Kidney (tissue), 14 donors: Measurements from ENCODE around the gene MED29. TPM values are rescaled to one million over a fixed set of nuclear protein-coding genes. Genes with fewer than 3 reads are reported as not detected.

Experiments used
- DNase-seq, 5 donors: peaks; one replicate each; pipeline ENCODE4 v3.0.0-alpha.2; 2013 to 2020
- FAIRE-seq: peaks from 2 replicates; lab custom pipeline; 2012; peaks lifted over from hg19 to GRCh38; lab: Jason Lieb, UNC
- H3K27ac ChIP-seq, 2 donors: one replicate each; pipeline ENCODE4 v1.7.0; 2013; ENCODE audit warnings: low read depth in 2 of 2, low read length in 2 of 2, inconsistent platforms in 1 of 2
- H3K27me3 ChIP-seq: one replicate; pipeline ENCODE4 v1.7.1; 2013; ENCODE audit warnings: low read length, inconsistent platforms; ENCODE audit not compliant: control insufficient read depth, insufficient read depth
- H3K36me3 ChIP-seq, 3 donors: one replicate each; pipeline versions ENCODE4 v1.7.0 to v1.7.1; 2013; ENCODE audit warnings: low read length in 3 of 3, control low read depth in 1 of 3, inconsistent platforms in 1 of 3; ENCODE audit not compliant: insufficient read depth in 3 of 3, control insufficient read depth in 2 of 3
- H3K4me1 ChIP-seq, 3 donors: one replicate each; pipeline versions ENCODE4 v1.7.0 to v1.7.1; 2013; ENCODE audit warnings: low read length in 3 of 3, inconsistent platforms in 1 of 3, low read depth in 1 of 3; ENCODE audit not compliant: control insufficient read depth in 2 of 3, insufficient read depth in 2 of 3
- H3K4me3 ChIP-seq, 3 donors: one replicate each; pipeline versions ENCODE4 v1.7.0 to v1.8.1; 2013; ENCODE audit warnings: low read length in 3 of 3, control low read depth in 1 of 3, inconsistent platforms in 1 of 3
- H3K9ac ChIP-seq, 3 donors: one replicate each; pipeline versions ENCODE4 v1.7.0 to v1.7.1; 2013; ENCODE audit warnings: low read length in 3 of 3, control low read depth in 1 of 3, inconsistent platforms in 1 of 3
- H3K9me3 ChIP-seq, 3 donors: one replicate each; pipeline versions ENCODE4 v1.7.0 to v1.7.1; 2013; ENCODE audit warnings: low read length in 3 of 3, control low read depth in 1 of 3, inconsistent platforms in 1 of 3; ENCODE audit not compliant: control insufficient read depth in 2 of 3, insufficient read depth in 1 of 3
- CTCF ChIP-seq: IDR thresholded peaks from 3 replicates; pipeline ENCODE4 v1.5.1; 2012; ENCODE audit warnings: mild to moderate bottlenecking, moderate library complexity, borderline replicate concordance; ENCODE audit not compliant: insufficient read depth; ENCODE audit errors: extremely low read depth
- intact Hi-C: fragments of 100-400 bp; cut with DNase I; formaldehyde crosslinking; loops from one replicate; pipeline ENCODE4 v1.11.1; 2022
- polyA plus RNA-seq: library from polyadenylated mRNA; stranded (reverse); fragments of 350-450 nt; fragmentation: Illumina TruSeq; extraction: RNeasy Lipid Tissue Mini Kit (QIAGEN cat#74804); gene quantifications from one replicate; pipeline ENCODE4 v1.2.3, GENCODE V29; 2014; ENCODE audit warnings: low read depth, low replicate concordance; ENCODE audit not compliant: insufficient read depth
- total RNA-seq: library from RNA; stranded (reverse); fragmentation: NEBNext Ultra II Directional; extraction: Animal tissue kit (Norgen Biotek cat#: 25700); gene quantifications from one replicate; pipeline ENCODE4 v1.2.1, GENCODE V29; 2021
- donor health status: control.
- donor health status: control.
- donor health status: control.
- donor health status: control.
- donor health status: control.
- donor health status: DM: yes; HTN: yes; CAD: no.
- donor health status: Normal renal cell carcinoma (clear cell type).

MED29 gene
- total and polyA plus RNA-seq, 2 donors from 2014 or later = 32.4 to 50.4 TPM

- intact Hi-C loops = no loop called here
- Histone ChIP-seq H3K9me3 (no peaks in the 10 kb centered on the region), H3K36me3 (peaks cover 0 to 22% (median 6%) of the 10 kb centered on the region in 3 donors), H3K27me3 (no peaks in the 10 kb centered on the region), H3K4me1 (peaks cover 14 to 27% (median 24%) of the 10 kb centered on the region in 3 donors), H3K4me3 (peak overlapping the region; percentile 86 to 99 (median 96)), H3K27ac (peak overlapping the region; percentile 97 to 99), H3K9ac (peak overlapping the region; percentile 79 to 100 (median 82))
- no peak for FAIRE-seq
- peak in 1 of 5 donors; percentile 72 for DNase-seq
- no peak for TF ChIP-seq CTCF
Observed at GRCh38 chr19:39407410-39407659, 16.2 kb downstream of the MED29 start.

- Histone ChIP-seq H3K9ac (peak overlapping the region; percentile 79 to 100 (median 95)), H3K27me3 (no peaks in the 10 kb centered on the region), H3K4me3 (peak overlapping the region; percentile 26 to 99 (median 96)), H3K9me3 (no peaks in the 10 kb centered on the region), H3K36me3 (peaks cover 0 to 22% (median 6%) of the 10 kb centered on the region in 3 donors), H3K4me1 (peaks cover 14 to 26% (median 24%) of the 10 kb centered on the region in 3 donors), H3K27ac (peak overlapping the region; percentile 97 to 99)
- no peak for TF ChIP-seq CTCF
- DNase-seq = peak in 4 of 5 donors; percentile 51 to 92 (median 61)
- intact Hi-C loops = no loop called here
- FAIRE-seq = no peak
Observed at GRCh38 chr19:39407660-39408391, 16.6 kb downstream of the MED29 start.

GRCh38 chr19:39408392-39409207 is 17.4 kb downstream of the MED29 start:
- H3K4me1 ChIP-seq = peaks cover 14 to 27% (median 26%) of the 10 kb centered on the region in 3 donors
- H3K9ac ChIP-seq = peak overlapping the region; percentile 13 to 100 (median 95)
- peak overlapping the region; percentile 97 to 99 for H3K27ac ChIP-seq
- no peak for TF ChIP-seq CTCF
- H3K4me3 ChIP-seq = peak overlapping the region; percentile 33 to 99 (median 96)
- FAIRE-seq (no peak), DNase-seq (peak in 3 of 5 donors; percentile 10 to 60 (median 31))
- no peaks in the 10 kb centered on the region for H3K9me3 ChIP-seq
- intact Hi-C loops = no loop called here
- no peaks in the 10 kb centered on the region for H3K27me3 ChIP-seq
- peaks cover 0 to 22% (median 6%) of the 10 kb centered on the region in 3 donors for H3K36me3 ChIP-seq
